G401.6 (cell line): ENCODE data around the gene HIPK2.
"Not testable (repeated sequence)": the region's sequence is repeated elsewhere in the genome, so short reads cannot be mapped to it uniquely, and the experiment has no call there.

Experiments used
- FAIRE-seq: peaks from 2 replicates; lab custom pipeline; 2012; peaks lifted over from hg19 to GRCh38; lab: Jason Lieb, UNC

Gene HIPK2

DNA sequence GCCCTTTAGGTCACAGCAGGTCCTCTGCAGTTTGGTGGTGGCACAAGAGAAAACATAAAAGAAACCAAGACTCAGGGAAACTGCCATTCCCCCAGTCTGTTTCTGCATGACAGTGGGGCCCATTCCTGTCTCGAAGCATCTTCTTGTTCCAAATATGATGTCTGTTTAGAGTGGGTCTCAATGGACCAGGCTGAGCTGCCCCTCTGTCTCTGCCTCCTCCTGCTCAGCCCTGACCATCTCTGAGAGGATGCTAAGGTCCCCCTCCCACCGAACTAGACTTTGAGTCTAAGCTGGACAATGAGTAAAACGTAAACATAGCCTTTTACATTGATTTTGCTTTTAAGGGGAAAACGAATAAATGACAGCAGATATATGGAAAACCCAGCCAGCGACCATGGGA is 213.9 kb downstream of the HIPK2 start:
- FAIRE-seq: no peak

DNA sequence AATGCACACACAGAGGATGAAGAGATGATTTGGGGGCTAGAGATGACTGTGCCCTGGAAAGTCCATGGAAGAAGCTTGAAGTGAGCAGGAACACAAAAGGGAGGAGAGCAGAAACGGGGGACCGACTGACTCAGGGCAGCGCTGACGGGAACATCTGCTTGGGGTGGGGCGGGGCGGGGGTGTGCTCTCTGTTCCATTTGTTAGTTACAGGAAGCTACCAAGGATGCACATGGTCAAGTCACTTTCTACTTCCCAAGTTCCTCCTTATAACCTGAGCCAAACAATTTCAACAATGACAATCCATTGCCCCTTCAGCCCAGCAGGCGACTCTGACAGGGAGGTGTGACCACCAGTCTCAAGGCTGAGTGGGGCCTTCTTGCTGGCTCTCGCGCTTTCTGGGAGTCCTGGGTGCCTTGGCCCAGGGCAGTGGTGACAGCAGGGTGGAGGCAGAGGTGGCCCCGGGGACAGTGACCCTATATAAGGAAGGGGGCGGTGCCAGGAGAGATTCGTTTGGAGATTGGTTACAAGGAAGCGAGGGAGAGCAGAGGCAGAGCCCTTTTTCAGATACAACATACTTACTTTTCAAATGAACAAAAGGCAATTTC is 214.7 kb downstream of the HIPK2 start:
- no peak for FAIRE-seq

DNA sequence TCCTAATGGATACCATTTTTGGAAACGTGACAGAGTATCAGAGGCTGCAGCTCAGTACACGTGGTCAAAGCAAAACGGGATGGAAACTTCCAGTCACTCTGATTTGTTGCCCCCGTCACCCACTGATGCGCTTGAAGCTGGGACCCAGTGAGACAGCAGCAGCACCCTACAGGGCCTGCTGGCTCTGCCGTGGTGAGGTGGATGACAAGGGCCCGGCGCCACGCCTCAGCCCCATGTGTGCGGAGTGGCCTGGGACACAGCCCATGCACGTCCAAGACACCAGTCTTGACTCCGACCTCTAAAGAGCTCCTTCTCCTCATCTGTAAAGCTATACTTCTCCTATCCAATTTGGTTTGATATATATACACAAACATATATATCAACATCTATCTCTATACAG is 215.3 kb downstream of the HIPK2 start:
- FAIRE-seq: no peak

DNA sequence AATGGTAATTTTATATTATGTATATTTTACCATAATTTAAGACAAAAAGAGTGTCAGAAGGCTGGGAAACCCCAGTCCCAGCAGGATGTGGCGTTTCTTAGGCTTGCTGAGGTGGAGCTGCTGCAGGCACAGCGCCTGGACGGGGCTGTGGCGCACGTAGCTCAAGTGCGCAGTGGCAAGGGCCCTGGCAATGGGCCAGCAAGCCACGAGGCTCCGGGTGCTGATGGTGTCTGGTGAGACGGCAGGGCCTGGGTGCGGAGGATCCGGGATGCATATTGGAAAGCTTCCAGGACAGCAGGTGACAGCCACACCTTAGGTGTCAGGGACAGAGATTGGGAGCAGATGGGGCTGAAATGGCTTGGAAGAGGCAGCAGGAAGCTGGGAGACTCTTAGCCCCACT is 217.1 kb downstream of the HIPK2 start:
- no peak for FAIRE-seq

DNA sequence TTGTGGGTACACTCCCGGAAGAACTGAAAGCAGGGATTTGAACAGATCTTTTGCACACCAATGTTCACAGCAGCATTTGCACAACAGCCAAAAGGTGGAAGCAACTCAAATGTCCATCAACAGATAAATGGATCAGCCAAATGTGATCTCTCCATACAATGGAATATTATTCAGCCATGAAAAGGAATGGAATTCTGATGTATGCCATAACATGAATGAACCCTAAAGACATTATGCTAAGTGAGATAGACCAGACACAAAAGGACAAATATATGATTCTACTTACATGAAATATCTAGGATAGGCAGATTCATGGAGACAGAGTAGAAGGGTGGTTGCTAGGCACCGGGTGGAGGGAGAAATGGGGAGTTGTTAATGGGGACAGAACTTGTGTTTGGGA is 217.6 kb downstream of the HIPK2 start:
- FAIRE-seq: no peak

DNA sequence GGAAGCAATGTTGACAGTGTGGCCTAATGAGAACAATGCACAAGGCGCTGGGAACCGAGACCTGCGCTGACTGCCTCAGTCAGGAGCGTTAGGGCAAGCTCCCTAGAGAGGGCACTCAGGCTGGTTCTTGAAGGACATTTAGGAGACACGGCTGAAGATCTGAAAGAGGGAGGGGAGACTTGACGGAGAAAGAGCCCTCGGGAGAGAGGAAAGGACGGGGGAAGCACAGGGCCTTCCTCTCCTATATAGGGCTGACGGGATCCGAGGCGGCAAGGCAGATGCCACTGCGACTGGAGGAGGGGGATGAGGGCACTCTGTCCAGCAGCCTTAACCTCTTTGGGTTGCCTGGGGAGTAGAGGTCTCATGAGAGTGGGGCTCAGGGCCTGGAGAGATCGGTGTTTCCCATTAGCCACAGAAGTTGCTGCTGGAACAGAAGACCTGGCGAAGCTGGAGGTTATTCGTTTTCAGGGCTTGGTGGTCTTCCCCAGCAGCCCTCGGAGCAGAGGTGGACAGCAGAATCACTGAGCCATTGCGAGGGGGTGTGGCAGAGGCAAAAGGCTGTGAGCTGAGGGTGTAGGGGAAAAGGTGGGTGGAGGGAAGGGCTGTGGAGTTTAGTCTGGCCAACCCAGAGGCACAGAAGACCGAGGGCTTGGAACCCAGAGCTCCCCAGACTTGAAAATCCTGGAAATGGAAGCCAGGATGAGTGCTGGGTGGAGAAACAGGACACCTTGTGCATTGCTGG is 218.3 kb downstream of the HIPK2 start:
- FAIRE-seq: no peak

DNA sequence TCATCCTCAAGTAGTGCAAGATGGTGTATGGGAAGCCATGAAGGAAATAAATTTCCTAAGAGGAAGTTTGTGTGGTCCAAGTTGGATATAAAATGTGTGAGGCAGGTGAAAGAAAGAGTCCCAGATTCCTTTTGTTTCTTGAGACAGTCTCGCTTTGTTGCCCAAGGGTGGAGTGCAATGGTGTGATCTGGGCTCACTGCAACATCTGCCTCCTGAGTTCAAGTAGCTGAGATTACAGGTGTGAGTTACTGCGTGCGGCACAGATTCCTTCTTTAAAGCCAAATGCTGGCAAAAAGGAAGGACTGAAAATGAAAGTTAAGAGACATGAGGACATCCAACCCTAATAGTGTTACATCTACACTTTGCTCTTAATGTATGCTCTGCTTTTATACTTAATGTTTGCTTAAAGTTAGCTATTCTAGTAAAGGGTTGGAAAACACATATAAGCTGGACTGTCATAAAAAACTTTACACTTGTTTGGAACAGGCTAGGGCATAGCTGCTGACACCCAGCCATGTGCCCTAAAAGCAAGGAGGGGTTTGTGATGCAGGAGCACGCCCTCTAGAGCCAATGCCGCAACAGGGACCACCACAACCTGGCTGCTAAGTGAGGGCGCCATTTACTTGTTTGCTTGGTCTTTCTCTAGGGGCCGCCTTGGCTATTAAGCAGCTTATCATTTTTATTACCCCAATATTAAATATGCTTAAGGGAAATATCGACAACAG is 219.8 kb downstream of the HIPK2 start:
- FAIRE-seq: no peak

DNA sequence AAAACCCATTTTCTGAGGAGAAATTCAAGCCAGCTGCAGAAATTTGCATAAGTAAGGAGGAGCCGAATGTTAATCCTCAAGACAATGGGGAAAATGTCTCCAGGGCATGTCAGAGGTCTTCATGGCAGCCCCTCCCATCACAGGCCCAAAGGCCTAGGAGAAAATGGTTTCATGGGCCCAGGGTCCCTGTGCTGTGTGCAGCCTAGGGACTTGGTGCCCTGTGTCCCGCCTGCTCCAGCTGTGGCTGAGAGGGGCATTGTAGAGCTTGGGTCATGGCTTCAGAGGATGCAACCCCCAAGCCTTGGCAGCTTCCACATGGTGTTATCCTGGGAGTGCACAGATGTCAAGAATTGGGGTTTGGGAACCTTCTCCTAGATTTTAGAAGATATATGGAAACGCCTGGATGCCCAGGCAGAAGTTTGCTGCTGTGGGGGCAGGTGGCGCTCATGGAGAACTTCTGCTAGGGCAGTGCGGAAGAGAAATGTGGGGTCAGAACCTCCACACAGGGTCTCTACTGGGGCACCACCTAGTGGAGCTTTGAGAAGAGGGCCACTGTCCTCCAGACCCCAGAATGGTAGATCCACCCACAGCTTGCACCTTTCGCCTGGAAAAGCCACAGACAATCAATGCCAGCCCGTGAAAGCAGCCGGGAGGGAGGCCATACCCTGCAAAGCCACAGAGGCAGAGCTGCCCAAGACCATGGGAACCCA is 223.7 kb downstream of the HIPK2 start:
- FAIRE-seq: not testable (repeated sequence)

DNA sequence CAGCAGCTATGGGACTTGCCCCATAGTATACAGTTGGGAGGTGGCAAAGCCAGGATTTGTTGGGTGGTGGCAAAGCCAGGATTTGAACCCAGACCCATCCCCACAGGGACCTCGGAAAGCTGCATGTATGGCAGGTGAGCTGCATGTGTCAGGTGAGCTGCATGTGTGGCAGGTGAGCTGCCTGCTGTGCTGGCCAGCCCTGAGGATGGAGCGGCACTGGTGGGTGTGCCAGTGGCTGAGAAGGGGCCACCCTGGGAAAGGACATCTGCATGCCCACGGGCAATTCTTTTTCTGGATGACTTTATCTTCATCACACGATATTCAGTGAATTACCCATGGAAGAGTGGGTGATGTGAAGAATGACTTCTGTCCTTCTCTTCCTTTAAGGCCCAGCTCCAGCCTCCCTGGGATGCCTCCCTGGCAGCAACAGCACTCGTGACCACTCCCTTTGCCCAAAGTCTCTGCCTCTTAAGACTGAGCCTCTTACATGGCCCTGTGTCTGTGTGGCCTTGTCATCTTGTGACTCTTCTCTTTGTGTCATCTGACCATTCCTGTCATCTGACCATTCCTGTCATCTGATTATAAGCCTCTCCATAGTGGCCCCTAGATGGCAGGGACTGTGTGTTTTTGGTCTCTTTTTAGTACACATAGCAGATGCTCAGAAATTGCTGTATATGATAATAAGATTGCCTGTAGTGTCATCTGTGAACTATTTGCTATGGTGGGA is 229.3 kb downstream of the HIPK2 start:
- FAIRE-seq: no peak

DNA sequence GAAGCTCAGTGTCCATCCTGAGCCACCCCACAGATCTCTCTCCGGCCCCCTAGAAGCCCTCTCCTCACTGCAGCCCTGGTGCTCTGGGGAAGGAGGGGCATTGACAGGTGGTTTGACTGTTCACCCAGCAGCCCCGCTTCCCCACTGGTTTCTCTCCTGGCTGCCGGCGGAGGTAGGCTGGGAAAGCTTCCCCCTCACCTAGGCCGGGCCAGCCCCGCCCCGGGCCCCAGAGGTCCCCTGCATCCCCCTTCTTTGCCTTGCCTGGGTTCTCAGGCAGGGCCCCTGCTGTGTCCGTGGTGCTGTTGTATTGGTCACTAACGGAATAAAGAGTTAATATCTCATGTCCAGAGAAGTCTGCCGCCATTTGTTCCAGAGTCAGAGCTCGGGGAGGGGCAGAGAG is 233.2 kb downstream of the HIPK2 start:
- no peak for FAIRE-seq

DNA sequence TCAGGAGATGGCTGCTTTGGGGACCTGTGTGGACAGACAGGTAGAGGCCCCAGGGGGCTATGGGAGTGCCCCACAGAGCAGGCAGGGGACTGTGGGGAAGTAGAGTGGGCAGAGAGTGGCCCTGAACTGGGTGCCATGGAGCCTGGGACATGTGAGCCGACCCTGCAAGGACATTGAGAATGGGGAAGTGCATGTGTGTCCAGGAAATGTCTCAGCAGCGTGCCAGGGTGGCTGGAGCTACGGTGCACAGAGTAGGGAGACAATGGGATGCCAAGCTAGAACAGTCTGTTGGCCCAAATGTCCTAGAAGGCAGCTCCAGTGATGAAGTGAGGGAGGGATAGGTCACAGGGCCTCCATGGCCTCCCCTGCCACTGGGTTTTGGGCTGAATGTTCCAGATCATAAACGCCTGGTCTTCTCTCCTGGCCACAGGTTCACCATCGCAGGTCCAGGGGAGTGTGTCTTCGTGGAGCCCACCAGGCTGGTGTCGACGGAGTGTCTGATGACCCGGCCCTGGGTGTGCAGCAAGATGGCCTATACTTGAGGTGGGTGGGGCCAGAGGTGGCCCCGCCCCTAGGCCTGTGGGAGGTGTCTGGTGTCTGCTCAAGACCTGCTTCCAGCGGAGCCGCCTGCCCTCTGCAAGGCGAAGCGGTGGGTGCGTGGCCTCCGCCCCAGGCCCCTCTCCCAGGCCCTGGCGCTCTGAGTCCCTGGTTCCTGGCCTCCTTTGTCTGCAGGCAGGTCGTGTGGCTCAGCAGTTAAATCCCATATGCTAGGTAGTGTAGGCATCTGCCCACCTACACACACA is 233.8 kb downstream of the HIPK2 start:
- no peak for FAIRE-seq

DNA sequence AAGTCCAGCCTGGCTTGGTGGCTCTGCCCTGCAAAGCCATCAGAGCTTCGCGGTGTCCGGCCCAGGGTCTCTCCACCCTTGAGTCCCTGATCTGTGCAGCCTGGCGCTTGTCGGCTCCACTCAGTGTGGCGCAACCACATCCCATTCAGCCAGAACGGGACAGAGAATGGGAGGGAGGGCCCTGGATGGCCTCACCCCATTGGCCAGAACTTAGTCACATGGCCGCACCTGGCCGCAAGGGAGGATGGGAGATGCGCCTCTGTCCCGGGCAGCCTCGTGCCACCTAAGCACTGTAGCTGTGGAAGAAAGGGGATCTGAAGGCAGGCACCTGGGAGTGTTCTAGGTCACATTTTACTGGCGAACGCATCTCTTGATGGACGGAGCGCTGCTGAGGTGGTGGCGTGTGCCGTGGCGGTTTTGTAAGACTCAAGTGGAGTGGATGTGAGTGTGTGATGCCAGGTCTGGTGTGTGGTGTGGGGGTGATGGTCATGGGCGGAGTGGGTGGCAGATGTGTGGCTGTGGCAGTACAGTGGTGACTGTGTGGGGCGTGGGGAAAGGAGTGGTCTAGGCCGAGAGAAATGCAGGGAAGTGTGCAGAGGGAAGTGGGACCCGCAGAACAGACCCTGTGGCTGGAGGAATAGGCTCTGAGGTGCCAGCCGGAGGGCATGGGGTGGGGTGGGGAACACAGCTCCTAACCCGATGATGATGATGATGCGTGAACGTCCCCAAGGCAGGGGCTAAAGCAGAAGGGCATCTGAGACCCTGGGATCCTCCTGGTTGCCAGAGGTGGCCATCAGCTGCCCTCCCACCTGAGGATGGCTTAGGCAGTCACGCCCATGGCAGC is 235.3 kb downstream of the HIPK2 start:
- FAIRE-seq: no peak

DNA sequence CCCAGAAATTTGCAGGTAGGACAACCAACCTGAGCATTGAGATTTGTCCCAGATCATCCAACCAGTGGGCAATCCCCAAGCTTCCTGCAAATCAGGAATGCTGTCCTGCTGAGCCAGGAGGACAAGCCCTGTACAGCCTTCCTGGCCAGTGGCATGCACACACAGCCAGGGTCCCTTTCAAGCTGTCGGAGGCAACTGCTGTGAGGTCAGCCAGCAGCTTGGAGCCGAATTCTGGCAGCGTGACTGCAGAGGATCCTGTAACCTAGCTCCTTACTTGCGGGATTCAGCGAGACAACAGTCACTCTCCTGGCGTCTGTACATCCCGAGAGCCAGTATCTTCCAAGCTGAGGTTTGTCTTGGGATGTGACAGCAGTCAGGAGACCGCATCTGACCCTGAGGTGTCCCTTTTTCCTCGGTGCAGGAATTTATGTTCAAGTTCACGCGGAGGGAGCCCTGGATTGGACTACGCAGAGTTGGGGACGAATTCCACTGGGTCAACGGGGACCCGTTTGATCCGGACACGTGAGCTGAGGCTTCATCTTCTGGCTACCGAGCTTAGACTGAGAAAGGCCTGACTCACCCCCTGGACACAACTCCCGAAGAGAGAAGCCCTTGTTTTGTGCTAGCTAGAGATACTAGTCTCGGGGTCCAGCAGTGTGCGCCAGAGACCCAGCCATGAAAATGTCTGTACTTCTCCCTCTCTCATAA is 236.0 kb downstream of the HIPK2 start:
- FAIRE-seq: no peak

DNA sequence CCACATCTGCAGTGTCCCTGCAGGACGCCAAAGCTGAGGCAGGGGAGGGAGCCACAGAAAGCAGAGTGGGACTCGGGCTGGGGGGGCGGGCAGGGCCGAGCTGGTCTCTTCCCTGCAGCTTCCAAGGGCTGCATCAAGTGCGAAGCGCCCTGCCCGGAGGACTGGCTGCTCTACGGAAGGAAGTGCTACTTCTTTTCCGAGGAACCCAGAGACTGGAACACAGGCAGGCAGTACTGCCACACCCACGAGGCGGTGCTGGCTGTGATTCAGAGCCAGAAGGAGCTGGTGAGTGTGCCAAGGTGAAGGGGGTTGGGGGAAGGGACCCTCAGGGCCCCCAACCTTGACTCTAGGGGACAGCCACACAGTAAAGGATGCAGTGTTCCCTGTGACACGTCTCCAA is 237.6 kb downstream of the HIPK2 start:
- FAIRE-seq: no peak

DNA sequence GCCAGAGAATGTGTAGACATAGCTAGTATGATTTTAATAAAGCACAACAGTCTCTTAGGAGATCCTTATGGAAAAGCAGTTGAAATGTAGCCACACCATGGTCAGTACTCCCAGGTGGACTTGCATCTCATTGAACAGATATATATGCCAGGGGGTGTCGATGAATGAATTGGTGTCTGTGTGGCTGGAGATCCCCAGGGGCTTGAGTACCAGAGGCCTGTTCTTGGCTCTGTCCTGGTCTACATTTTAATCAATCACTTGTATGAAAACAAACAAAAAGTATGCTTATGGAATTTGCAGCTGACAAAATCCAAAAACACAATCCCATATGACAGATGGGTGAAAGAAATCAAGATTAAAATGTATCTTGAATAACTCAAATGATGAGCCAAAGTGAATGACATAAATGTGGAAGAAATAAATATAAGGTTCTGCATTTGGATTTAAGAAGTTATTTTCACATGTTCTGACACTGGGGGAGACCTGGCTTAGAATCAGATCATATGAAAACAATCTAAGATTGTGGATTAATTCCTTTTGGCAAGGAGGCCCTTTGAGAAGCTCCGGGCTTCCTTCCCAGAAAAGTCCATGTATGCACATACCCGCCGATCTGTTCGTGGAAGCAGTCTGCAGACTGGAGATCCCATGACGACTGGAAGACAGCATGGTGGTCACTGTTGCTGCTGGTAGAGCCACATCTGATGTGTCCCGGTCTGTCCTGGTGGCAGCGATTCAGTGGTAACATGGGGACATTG is 238.7 kb downstream of the HIPK2 start:
- FAIRE-seq: no peak

DNA sequence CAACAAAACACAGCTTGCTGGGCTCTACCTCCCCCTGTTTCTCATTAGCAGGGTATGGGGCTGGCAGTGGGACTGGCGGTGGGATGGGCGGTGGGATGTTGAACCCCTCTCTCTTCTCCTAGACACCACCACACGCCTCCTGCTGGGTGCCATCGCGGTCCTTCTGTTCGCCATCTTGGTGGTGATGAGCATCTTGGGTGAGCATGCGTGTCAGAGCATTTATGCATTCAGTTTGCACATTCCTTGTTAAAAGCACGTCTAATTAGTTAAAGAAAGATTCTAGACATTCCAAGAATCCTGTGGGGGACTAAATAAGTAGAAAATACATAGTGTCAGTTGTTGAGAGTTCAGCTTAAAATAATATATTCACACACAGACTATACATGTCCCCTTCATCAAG is 241.6 kb downstream of the HIPK2 start:
- no peak for FAIRE-seq

DNA sequence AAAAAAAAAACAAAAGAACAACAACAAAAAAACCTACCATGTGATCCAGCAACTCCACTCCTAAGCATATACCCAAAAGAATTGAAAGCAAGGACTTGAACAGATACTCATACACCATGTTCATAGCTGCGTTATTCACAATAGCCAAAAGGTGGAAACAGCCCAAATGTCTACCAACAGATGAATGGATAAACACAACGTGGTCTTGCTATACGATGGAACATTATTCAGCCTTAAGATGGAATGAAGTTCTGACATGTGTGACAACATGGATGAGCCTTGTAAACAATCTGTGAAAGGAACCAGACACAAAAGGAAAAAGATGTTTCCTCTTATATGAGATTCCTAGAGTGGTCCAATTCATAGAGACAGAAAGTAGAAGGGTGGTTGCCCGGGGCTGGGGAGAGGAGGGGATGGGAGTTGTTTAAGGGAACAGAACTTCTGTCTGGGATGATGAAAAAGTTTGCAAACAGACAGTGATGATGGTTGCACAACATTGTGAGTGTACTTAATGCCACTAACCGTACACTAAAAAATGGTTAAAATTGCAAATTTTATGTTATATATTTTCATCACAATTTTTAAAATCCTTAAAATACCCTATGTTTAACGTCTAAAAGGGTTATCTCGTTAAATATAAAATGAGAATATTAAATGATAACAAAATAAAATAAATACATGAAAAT is 242.7 kb downstream of the HIPK2 start:
- no peak for FAIRE-seq

DNA sequence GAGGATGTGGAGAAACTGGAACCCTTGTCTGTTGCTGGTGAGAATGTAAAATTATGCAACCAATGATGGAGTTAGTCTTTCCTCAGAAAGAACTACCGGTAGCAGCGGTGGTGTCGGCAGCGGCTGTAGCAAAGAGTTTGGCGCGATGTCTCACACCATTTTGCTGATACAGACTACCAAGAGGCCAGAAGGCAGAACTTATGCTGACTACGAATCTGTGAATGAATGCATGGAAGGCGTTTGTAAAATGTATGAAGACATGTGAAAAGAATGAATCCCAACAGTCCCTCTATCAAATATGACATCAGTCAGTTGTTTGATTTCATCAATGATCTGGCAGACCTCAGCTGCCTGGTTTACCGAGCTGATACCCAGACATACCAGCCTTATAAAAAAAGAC is 243.7 kb downstream of the HIPK2 start:
- no peak for FAIRE-seq
